HepG2 (cell line): ENCODE data around the gene ZFPM1. TPM values are rescaled to one million over a fixed set of nuclear protein-coding genes. Genes with fewer than 3 reads are reported as not detected.
A peak's percentile ranks its signal among the peaks of the same experiment; 100 is the strongest.

ENCODE experiments used
- CEBPZ ChIP-seq: IDR thresholded peaks from 2 replicates; pipeline ENCODE4 v1.6.1; 2012; ENCODE audit warnings: low read length, improper control_type of control experiment
- EEA1 ChIP-seq: sonication (generic); formaldehyde crosslinking; IDR thresholded peaks from 2 replicates; pipeline ENCODE4 v1.5.1; 2020; ENCODE audit warnings: mild to moderate bottlenecking, missing genetic modification reagents, borderline replicate concordance
- GABPA ChIP-seq, 2 experiments: IDR thresholded peaks; 2 replicates each; pipeline ENCODE4 v1.6.1; 2011 to 2016; ENCODE audit warnings: low read depth in 2 of 2, low read length in 1 of 2, missing biosample characterization in 1 of 2, missing genetic modification characterization in 1 of 2
- GLI4 ChIP-seq: sonication (generic); formaldehyde crosslinking; IDR thresholded peaks from 2 replicates; pipeline ENCODE4 v1.5.1; 2020; ENCODE audit warnings: missing genetic modification reagents, mild to moderate bottlenecking, moderate library complexity, borderline replicate concordance
- HMGXB3 ChIP-seq: sonication (generic); formaldehyde crosslinking; IDR thresholded peaks from 2 replicates; pipeline ENCODE4 v1.4.0; 2020; ENCODE audit warnings: missing genetic modification reagents, borderline replicate concordance
- HNF4G ChIP-seq, 2 experiments: sonication (generic) in 1 of 2; formaldehyde crosslinking in 1 of 2; IDR thresholded peaks; 2 replicates each; pipeline versions ENCODE4 v1.4.0 to v1.6.1; 2011 to 2020; ENCODE audit warnings: borderline replicate concordance in 2 of 2, low read depth in 2 of 2, mild to moderate bottlenecking in 2 of 2, low read length in 1 of 2, missing genetic modification reagents in 1 of 2, moderate library complexity in 1 of 2
- MEIS2 ChIP-seq: sonication (generic); formaldehyde crosslinking; IDR thresholded peaks from 2 replicates; pipeline ENCODE4 v1.9.0; 2021; ENCODE audit warnings: mild to moderate bottlenecking, missing genetic modification reagents
- NR1H2 ChIP-seq: sonication (generic); formaldehyde crosslinking; IDR thresholded peaks from 2 replicates; pipeline ENCODE4 v1.8.1; 2022; ENCODE audit warnings: low read depth, missing genetic modification reagents, borderline replicate concordance
- PAX8 ChIP-seq: sonication (generic); formaldehyde crosslinking; IDR thresholded peaks from 2 replicates; pipeline ENCODE4 v1.8.0; 2022; ENCODE audit warnings: mild to moderate bottlenecking, missing genetic modification reagents, borderline replicate concordance
- PPARG ChIP-seq: conservative IDR thresholded peaks from 2 replicates; pipeline ENCODE4 v1.6.1; 2016; ENCODE audit warnings: missing biosample characterization, missing genetic modification reagents
- RAD21 ChIP-seq: fragments of 450-650 bp; formaldehyde crosslinking; IDR thresholded peaks from 2 replicates; pipeline ENCODE4 v1.5.0; 2020; ENCODE audit warnings: mild to moderate bottlenecking
- SMARCC2 ChIP-seq: fragments of 450-650 bp; IDR thresholded peaks from 2 replicates; pipeline ENCODE4 v1.6.1; 2017; ENCODE audit warnings: antibody characterized with exemption, mild to moderate bottlenecking
- ZBTB7B ChIP-seq: sonication (generic); formaldehyde crosslinking; IDR thresholded peaks from 2 replicates; pipeline ENCODE4 v1.4.0; 2020; ENCODE audit warnings: missing genetic modification reagents
- ZNF263 ChIP-seq: sonication (generic); formaldehyde crosslinking; IDR thresholded peaks from 2 replicates; pipeline ENCODE4 v1.4.0; 2020; ENCODE audit warnings: missing genetic modification reagents
- ZNF3 ChIP-seq: IDR thresholded peaks from 2 replicates; pipeline ENCODE4 v1.7.0; 2017; ENCODE audit warnings: inconsistent platforms
- ZNF503 ChIP-seq: sonication (generic); formaldehyde crosslinking; IDR thresholded peaks from 2 replicates; pipeline ENCODE4 v1.4.0; 2020; ENCODE audit warnings: missing genetic modification reagents
- ZNF576 ChIP-seq: sonication (generic); formaldehyde crosslinking; IDR thresholded peaks from 2 replicates; pipeline ENCODE4 v1.4.0; 2020; ENCODE audit warnings: mild to moderate bottlenecking, missing genetic modification reagents
- ZNF674 ChIP-seq: sonication (generic); formaldehyde crosslinking; IDR thresholded peaks from 2 replicates; pipeline ENCODE4 v1.5.0; 2020; ENCODE audit warnings: low read depth, mild to moderate bottlenecking, missing genetic modification reagents
- polyA plus RNA-seq, 8 experiments: library from polyadenylated mRNA; depleted of rRNA in 3 of 8; stranded (reverse) in 7 of 8; unstranded in 1 of 8; fragments of >200 nt; fragmentation: Illumina TruSeq in 4 of 8; extraction: Trizol in 4 of 8; gene quantifications; 2 replicates each; pipeline versions ENCODE4 v1.2.1 to v1.2.3, GENCODE V29; 2011 to 2016; ENCODE audit warnings: low read depth in 4 of 8, missing spikeins in 1 of 8, mixed read lengths in 1 of 8; ENCODE audit not compliant: insufficient read depth in 1 of 8
- total RNA-seq, 5 experiments: library from RNA; depleted of rRNA; stranded (reverse); fragments of >200 nt; fragmentation: Illumina TruSeq; extraction: Trizol; gene quantifications; 2 replicates each; pipeline ENCODE4 v1.2.3, GENCODE V29; 2016; ENCODE audit warnings: low read depth in 1 of 5

Gene ZFPM1
- total and polyA plus RNA-seq, 2 of the 13 experiments (the other 11 are each of a cell fraction or from before 2014, with no cell fraction given), result 1.3 to 3.8 TPM

- TF ChIP-seq CEBPZ (no peak), GLI4 (CRISPR knock-in tag) (no peak), ZNF3 (no peak), MEIS2 (peak; percentile 90), EEA1 (CRISPR knock-in tag) (peak; percentile 5; the same call in 1 of the 2 replicates), PAX8 (CRISPR knock-in tag) (no peak; the same call in none of the 2 replicates), RAD21 (CRISPR knock-in tag) (no peak), ZNF576 (CRISPR knock-in tag) (peak; percentile 93; the same call in 1 of the 2 replicates), HMGXB3 (CRISPR knock-in tag) (peak; percentile 70), HNF4G (IDR thresholded peaks at IDR 0.05; ENCODE audit: borderline replicate concordance, low read depth, low read length) (peak; percentile 96), HNF4G (CRISPR knock-in tag; IDR thresholded peaks at IDR 0.05; ENCODE audit: borderline replicate concordance, low read depth) (peak; percentile 98), GABPA (IDR thresholded peaks at IDR 0.05; ENCODE audit: low read depth, low read length) (no peak), GABPA (CRISPR knock-in tag; IDR thresholded peaks at IDR 0.05; ENCODE audit: low read depth) (peak; percentile 54), SMARCC2 (no peak), NR1H2 (CRISPR knock-in tag) (0 out of 2 replicates have a peak, but pooled peaks have one; percentile 4), ZNF674 (CRISPR knock-in tag) (peak; percentile 64), PPARG (CRISPR knock-in tag) (peak; percentile 96), ZBTB7B (CRISPR knock-in tag) (peak; percentile 99), ZNF503 (CRISPR knock-in tag) (peak; percentile 94), ZNF263 (CRISPR knock-in tag) (no peak)
Observed at GRCh38 chr16:88504489-88505404, 51.7 kb downstream of the ZFPM1 start (continued).
